ENCODE measurements around the gene TOMM5.

- no peak for TF ChIP-seq FOXJ3 (CRISPR knock-in tag; IDR thresholded peaks at IDR 0.05)
- no peak for TF ChIP-seq RAD21 (IDR thresholded peaks at IDR 0.05; ENCODE audit: low read length)
- TF ChIP-seq USF2 (IDR thresholded peaks at IDR 0.05; ENCODE audit: borderline replicate concordance, low read depth, low read length), result no peak
- no peak for TF ChIP-seq REST (IDR thresholded peaks at IDR 0.05; ENCODE audit: low read depth, low read length)
- no peak for TF ChIP-seq TAF1 (IDR thresholded peaks at IDR 0.05; ENCODE audit: borderline replicate concordance, low read depth, low read length)
Measured at GRCh38 chr9:37608250-37608649, 15.9 kb upstream of the TOMM5 start.
